ENCODE results near the gene AP1G2.

Gene AP1G2

GRCh38 chr14:23571701-23572523, 4.3 kb upstream of the AP1G2 start:
- in situ Hi-C loops (cut with HindIII; ENCODE audit: low pct_unique_long_range_greater_than_20kb, low sequenced_read_pairs) = no loop called here
- no peak for TF ChIP-seq JUND (IDR thresholded peaks at IDR 0.05; ENCODE audit: low read depth)
- no peak for DNase-seq (ENCODE audit: low read depth in 1 of 2, low spot score in 1 of 2)

- no peak for TF ChIP-seq JUND (IDR thresholded peaks at IDR 0.05; ENCODE audit: low read depth)
- no peak for DNase-seq (ENCODE audit: low read depth in 1 of 2, low spot score in 1 of 2)
- in situ Hi-C loops (cut with HindIII; ENCODE audit: low pct_unique_long_range_greater_than_20kb, low sequenced_read_pairs) = no loop called here
Observed at GRCh38 chr14:23570806-23571483, 3.4 kb upstream of the AP1G2 start.

DNA sequence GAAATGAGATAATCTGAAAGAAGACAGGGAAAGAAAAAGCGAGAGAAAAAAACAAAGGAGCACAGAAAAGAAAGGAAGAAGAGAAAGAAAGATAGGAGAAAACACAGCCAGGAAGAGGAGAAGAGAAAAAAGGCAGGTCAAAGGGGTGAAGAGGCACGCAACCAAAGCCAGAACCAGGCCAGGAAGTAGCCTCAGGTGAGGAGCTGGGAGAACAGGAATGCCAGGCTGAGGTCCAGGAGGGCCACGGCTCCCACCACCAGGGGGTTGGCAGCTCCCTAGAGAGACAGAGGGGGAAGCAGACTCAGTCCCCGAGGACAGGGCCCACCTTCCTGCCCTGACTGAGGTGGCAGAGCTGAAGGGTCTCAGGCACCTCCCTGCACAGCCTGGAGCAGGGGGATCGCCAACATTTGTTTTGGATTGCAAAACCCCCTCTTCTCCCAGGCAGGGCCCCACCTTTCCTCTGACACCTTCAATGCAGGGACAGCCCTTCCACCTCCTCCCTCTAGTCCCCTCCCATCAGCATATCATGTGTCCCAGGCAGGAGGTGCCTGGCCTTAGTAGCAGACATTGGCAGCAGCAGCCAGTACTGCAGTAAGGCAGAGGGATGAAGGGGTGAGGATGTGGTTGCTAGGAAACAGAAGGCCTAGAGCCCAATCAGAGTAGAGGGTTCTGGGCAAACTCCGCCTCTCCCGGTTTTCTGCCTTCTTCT, 2.0 kb upstream of the AP1G2 start:
- DNase-seq (ENCODE audit: low read depth in 1 of 2, low spot score in 1 of 2) = peak; percentile 63 to 89
- in situ Hi-C loops (cut with HindIII; ENCODE audit: low pct_unique_long_range_greater_than_20kb, low sequenced_read_pairs) = no loop called here
- no peak for TF ChIP-seq JUND (IDR thresholded peaks at IDR 0.05; ENCODE audit: low read depth)

DNA sequence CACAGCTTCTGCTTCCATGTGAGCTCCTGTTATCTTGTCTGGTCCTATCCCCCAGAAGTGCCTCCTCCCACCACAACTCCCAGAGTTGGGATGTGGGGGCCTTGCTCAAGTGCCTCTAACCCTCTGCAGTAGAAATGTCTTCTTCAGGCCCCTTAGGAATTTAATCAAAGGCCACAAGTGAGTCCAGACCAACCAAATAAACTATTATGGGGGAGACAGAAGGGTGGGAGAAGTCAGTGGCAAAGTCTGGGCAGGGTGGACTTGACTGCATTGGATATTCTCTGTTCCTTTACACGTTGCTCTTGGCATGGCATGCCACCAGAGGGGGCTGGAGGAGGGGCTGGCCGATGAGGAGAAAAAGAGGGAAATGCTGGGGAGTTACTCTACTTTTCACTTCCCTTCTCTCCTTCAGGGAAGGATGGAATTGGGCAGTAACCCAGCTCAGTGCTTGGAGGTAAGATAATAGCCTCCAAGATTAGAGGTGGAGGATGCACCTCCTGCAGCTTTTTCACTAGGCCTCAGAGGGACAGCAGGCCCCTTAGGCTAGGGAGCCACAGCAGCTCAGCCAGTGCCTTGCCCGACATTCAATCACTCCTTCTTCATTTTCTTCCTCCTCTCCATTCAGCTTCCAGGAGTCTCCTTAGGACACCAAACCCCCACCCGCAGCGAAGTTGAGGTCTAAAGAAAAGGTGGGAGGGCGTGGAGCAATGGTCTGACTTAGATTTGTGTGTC, 1.2 kb upstream of the AP1G2 start:
- in situ Hi-C loops (cut with HindIII; ENCODE audit: low pct_unique_long_range_greater_than_20kb, low sequenced_read_pairs) = no loop called here
- no peak for TF ChIP-seq JUND (IDR thresholded peaks at IDR 0.05; ENCODE audit: low read depth)
- peak in 1 of 2 experiments; percentile 46 for DNase-seq (ENCODE audit: low read depth in 1 of 2, low spot score in 1 of 2)

DNA sequence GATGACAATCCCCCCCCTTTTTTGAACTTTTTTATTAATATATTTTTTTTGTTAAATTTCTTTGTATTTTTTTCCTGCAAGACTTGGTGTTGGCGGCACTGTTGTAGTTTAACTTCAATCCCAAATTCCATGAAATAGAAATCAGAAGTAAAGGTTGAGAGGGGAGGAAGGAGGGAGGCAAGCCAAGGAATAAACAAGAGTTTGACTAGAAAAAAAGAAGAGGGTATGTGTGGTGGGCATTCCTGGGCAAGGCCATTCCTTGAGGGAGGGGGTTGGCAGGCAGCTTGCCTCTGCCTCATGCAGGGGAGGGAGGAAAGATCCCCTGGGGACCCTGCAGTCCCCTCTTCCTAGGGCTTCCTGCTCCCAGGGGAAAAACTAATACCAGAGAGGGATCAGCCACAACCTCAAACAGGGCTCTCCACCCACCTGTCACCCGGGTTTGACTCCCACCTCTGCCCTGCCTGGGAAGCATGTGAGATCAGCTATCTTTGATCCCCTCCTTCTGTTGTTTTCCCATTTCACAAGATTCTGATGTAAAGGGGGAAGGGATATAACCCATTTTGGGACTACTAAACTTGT, 519 bp upstream of the AP1G2 start:
- no peak for DNase-seq (ENCODE audit: low read depth in 1 of 2, low spot score in 1 of 2)
- no peak for TF ChIP-seq JUND (IDR thresholded peaks at IDR 0.05; ENCODE audit: low read depth)
- in situ Hi-C loops (cut with HindIII; ENCODE audit: low pct_unique_long_range_greater_than_20kb, low sequenced_read_pairs) = no loop called here

DNA sequence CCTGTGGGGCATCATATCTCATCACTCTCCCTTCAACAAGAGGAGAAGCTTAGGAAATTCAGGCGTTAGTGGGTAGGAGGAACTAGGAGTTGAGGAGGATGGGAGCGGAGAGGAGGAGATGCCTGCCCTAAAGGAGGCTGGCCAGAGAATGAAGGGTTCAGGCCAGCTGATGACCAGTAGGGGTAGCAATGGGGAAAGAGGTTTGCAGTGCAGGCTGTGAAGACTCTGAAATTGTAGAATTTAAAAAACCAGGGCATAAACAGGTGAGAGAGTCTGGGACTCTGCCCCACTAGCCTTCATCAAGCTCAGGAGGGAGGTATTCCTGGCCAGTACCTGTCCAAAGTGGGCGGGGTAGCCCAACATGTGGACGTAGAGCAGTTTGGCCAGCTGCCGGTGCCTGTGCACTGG, 809 bp downstream of the AP1G2 start:
- peak in 1 of 2 experiments; percentile 69 for DNase-seq (ENCODE audit: low read depth in 1 of 2, low spot score in 1 of 2)
- in situ Hi-C loops (cut with HindIII; ENCODE audit: low pct_unique_long_range_greater_than_20kb, low sequenced_read_pairs) = no loop called here

DNA sequence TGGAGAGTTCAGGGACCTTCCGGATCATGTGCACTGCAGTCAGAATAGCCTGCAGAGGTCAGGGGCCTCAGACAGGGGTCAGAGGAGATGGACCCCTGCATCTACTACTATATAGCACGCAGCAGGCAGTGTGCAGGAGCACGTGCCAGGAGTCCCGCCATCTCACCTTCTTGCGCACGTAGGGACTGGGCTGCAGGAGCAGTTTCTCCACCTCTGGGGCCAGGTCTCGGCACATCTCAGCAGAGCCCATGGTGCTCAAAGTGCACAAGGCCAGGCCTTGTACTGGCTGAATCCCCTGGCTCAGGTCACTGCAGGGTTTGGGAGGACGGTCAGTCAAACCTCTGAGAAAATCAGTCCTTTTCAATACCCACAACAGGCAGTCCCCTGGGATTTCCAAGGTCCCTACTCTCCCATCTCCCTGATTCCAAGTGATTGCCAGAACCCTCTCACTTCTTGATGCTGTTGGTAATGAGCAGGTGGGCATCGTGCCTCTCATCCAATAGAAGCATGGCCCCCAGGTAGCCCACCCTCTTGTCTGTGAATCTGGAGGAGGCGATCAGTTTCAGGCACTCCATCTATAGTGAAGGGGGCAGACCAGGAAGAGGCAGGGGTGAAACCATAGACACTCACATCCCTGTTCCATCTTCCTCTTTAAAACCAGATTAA, 1.3 kb downstream of the AP1G2 start:
- in situ Hi-C loops (cut with HindIII; ENCODE audit: low pct_unique_long_range_greater_than_20kb, low sequenced_read_pairs) = no loop called here
- no peak for DNase-seq (ENCODE audit: low read depth in 1 of 2, low spot score in 1 of 2)
- no peak for TF ChIP-seq JUND (IDR thresholded peaks at IDR 0.05; ENCODE audit: low read depth)

More for the DNA sequence above, 809 bp downstream of the AP1G2 start:
- no peak for TF ChIP-seq JUND (IDR thresholded peaks at IDR 0.05; ENCODE audit: low read depth)

DNA sequence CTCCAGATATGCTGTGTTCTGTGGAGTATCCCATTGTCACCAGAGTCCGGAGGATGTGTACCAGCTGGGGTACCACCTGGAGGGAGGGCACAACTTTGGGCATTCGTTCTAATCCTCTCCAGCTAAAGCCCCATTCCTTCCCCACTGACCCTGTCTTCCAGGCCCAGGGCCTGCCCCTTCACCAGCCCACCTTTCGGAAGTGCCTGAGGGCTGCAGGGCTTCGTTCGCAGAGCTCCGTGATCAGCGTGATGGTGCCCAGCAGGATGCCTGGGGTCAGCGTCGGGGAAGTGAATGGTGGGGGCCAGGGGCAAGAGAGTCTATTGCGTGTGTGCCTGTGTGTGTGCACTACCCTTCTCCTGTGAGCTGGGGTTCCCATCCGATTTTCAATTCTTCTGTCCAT, 2.0 kb downstream of the AP1G2 start:
- no peak for TF ChIP-seq JUND (IDR thresholded peaks at IDR 0.05; ENCODE audit: low read depth)
- DNase-seq (ENCODE audit: low read depth in 1 of 2, low spot score in 1 of 2) = no peak
- in situ Hi-C loops (cut with HindIII; ENCODE audit: low pct_unique_long_range_greater_than_20kb, low sequenced_read_pairs) = no loop called here

GRCh38 chr14:23564876-23565275, 2.7 kb downstream of the AP1G2 start:
- TF ChIP-seq JUND (IDR thresholded peaks at IDR 0.05; ENCODE audit: low read depth) = no peak
- in situ Hi-C loops (cut with HindIII; ENCODE audit: low pct_unique_long_range_greater_than_20kb, low sequenced_read_pairs) = no loop called here
- DNase-seq (ENCODE audit: low read depth in 1 of 2, low spot score in 1 of 2) = no peak

- TF ChIP-seq JUND (IDR thresholded peaks at IDR 0.05; ENCODE audit: low read depth) = no peak
- in situ Hi-C loops (cut with HindIII; ENCODE audit: low pct_unique_long_range_greater_than_20kb, low sequenced_read_pairs) = no loop called here
- DNase-seq (ENCODE audit: low read depth in 1 of 2, low spot score in 1 of 2) = no peak
Observed at GRCh38 chr14:23564181-23564812, 3.3 kb downstream of the AP1G2 start.

- DNase-seq (ENCODE audit: low read depth in 1 of 2, low spot score in 1 of 2) = no peak
- no peak for TF ChIP-seq JUND (IDR thresholded peaks at IDR 0.05; ENCODE audit: low read depth)
- in situ Hi-C loops (cut with HindIII; ENCODE audit: low pct_unique_long_range_greater_than_20kb, low sequenced_read_pairs) = no loop called here
Observed at GRCh38 chr14:23563473-23564180, 4.0 kb downstream of the AP1G2 start.
